Sigmoid colon (tissue), 7 donors: Measurements from ENCODE around the gene RDH12. TPM values are rescaled to one million over a fixed set of nuclear protein-coding genes. Genes with fewer than 3 reads are reported as not detected.
"Not testable (repeated sequence)": the region's sequence is repeated elsewhere in the genome, so short reads cannot be mapped to it uniquely, and the experiment has no call there.

Source experiments
- DNase-seq: peaks from one replicate; pipeline ENCODE4 v3.0.0-alpha.2; 2019
- H3K27ac ChIP-seq, 4 donors: fragments of 200-600 bp; sonication (generic); one replicate each; pipeline ENCODE4 v1.5.1; 2016 to 2019; ENCODE audit warnings: mild to moderate bottlenecking in 1 of 4
- H3K27me3 ChIP-seq, 3 donors: fragments of 200-600 bp; sonication (generic); one replicate each; pipeline ENCODE4 v1.5.1; 2019; ENCODE audit warnings: mild to moderate bottlenecking in 1 of 3
- H3K36me3 ChIP-seq, 4 donors: fragments of 200-600 bp; sonication (generic); one replicate each; pipeline ENCODE4 v1.5.1; 2016 to 2019
- H3K4me1 ChIP-seq, 4 donors: fragments of 200-600 bp; sonication (generic); one replicate each; pipeline ENCODE4 v1.5.1; 2017 to 2019
- H3K4me3 ChIP-seq, 4 donors: fragments of 200-600 bp; sonication (generic); one replicate each; pipeline ENCODE4 v1.5.1; 2017 to 2019; ENCODE audit warnings: mild to moderate bottlenecking in 2 of 4, moderate library complexity in 1 of 4
- H3K9me3 ChIP-seq, 4 donors: fragments of 200-600 bp in 3 of 4; sonication (generic) in 3 of 4; one replicate each; pipeline versions ENCODE4 v1.5.1 to v1.6.1; 2013 to 2019
- CTCF ChIP-seq, 4 experiments: fragments of 450-650 bp in 3 of 4; fragments of 200-600 bp in 1 of 4; IDR thresholded peaks; one replicate each; pipeline ENCODE4 v1.5.1; 2016 to 2019; ENCODE audit warnings: antibody characterized with exemption in 4 of 4, mild to moderate bottlenecking in 3 of 4, moderate library complexity in 2 of 4
- EP300 ChIP-seq, 4 donors: sonication (generic); formaldehyde crosslinking; IDR thresholded peaks; one replicate each; pipeline ENCODE4 v1.6.1; 2017; ENCODE audit warnings: antibody characterized with exemption in 4 of 4
- POLR2A ChIP-seq, 2 donors: fragments of 450-650 bp; IDR thresholded peaks; one replicate each; pipeline ENCODE4 v1.6.1; 2016; ENCODE audit warnings: antibody characterized with exemption in 2 of 2, mild to moderate bottlenecking in 2 of 2, moderate library complexity in 2 of 2
- POLR2AphosphoS5 ChIP-seq, 4 donors: sonication (generic); formaldehyde crosslinking; IDR thresholded peaks; one replicate each; pipeline ENCODE4 v1.6.1; 2017; ENCODE audit warnings: antibody characterized with exemption in 4 of 4
- WGBS, 2 donors: extraction: QIAGEN DNeasy Blood & Tissue Kit; methylation state at CpG; one replicate each; pipeline ENCODE4 v1.1.7; 2013; 5-methylcytosine and 5-hydroxymethylcytosine counted together
- intact Hi-C: fragments of 100-400 bp; cut with DNase I; formaldehyde crosslinking; loops from one replicate; pipeline ENCODE4 v1.15.1; 2023
- polyA plus RNA-seq, 3 donors: library from polyadenylated mRNA; stranded (reverse); fragments of 200-250 nt; gene quantifications; one replicate each; pipeline ENCODE4 v1.2.3, GENCODE V29; 2013
- total RNA-seq, 4 donors: library from RNA; depleted of rRNA; stranded (reverse); fragments of >200 nt; gene quantifications; one replicate each; pipeline ENCODE4 v1.1.0, GENCODE V29; 2016
- donor health status: healthy with polysubstance abuse.
- donor health status: Bipolar disorder and iron deficiency.
- donor health status: healthy.

The RDH12 gene
- total and polyA plus RNA-seq, 7 donors: 0.12 to 0.60 TPM; not detected in 5

GRCh38 chr14:67710209-67710608, 8.5 kb downstream of the RDH12 start:
- Histone ChIP-seq H3K4me1 (no peaks in the 10 kb centered on the region), H3K9me3 (no peaks in the 10 kb centered on the region), H3K27ac (no peak overlapping the region), H3K4me3 (no peak overlapping the region), H3K36me3 (no peaks in the 10 kb centered on the region), H3K27me3 (no peaks in the 10 kb centered on the region)
- DNase-seq: no peak
- 91 to 93% methylated on average over 2 of the region's 2 CpGs for WGBS, 2 donors
- intact Hi-C loops: no loop called here
- TF ChIP-seq POLR2A (IDR thresholded peaks at IDR 0.05): no peak
- TF ChIP-seq CTCF (IDR thresholded peaks at IDR 0.05): no peak
- no peak for TF ChIP-seq EP300 (IDR thresholded peaks at IDR 0.05)
- no peak for TF ChIP-seq POLR2AphosphoS5 (IDR thresholded peaks at IDR 0.05)

DNA sequence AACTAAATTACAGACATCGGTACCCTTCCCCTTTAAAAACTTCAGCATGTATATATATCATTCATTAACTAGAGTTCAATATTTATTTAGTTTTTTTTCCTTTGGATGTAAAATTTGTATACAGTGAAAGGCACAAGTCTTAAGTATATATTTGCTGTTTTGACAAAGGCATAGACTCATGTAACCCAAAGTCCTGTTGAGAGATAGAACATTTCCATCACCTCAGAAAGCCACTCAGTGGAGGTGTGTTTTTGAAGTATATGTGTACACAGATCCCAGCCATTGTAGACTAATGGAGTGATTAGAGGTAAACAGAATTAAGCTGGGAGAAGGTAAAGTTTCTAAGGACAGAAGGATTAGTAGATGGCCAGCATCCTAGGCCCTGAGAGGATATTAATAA, 15.4 kb downstream of the RDH12 start:
- no peak overlapping the region for H3K27ac ChIP-seq
- no peaks in the 10 kb centered on the region for H3K27me3 ChIP-seq
- 78 to 86% methylated on average over 1 of the region's 1 CpG for WGBS, 2 donors
- no peaks in the 10 kb centered on the region for H3K36me3 ChIP-seq
- TF ChIP-seq POLR2A (IDR thresholded peaks at IDR 0.05) (no peak), CTCF (IDR thresholded peaks at IDR 0.05) (no peak), EP300 (IDR thresholded peaks at IDR 0.05) (no peak), POLR2AphosphoS5 (IDR thresholded peaks at IDR 0.05) (no peak)
- no peaks in the 10 kb centered on the region for H3K9me3 ChIP-seq
- peaks cover 0 to 3% (median 2%) of the 10 kb centered on the region in 4 donors for H3K4me1 ChIP-seq
- no peak overlapping the region for H3K4me3 ChIP-seq
- intact Hi-C loops: no loop called here
- DNase-seq: no peak

DNA sequence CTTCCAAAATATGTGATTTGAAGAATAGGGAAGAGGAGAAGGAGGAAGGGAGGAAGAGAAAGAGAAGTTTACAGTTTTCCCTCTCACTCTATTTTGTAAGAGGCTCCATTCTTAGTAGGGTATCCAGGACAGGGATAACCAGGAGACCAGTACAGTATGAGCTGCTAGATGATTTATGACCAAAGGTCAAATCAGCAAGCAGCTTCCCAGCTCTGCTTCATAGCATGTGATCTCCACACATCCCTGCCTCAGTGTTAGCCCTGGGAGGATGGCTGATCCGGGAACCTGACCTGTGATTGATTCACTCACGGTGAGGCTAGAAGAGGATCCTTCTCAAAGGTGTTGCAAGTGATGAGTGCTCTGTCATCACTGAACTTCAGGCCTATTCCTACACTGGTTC, 16.6 kb downstream of the RDH12 start:
- 90% methylated on average over 2 of the region's 2 CpGs for WGBS, 2 donors
- Histone ChIP-seq H3K4me3 (no peak overlapping the region), H3K36me3 (no peaks in the 10 kb centered on the region), H3K27me3 (no peaks in the 10 kb centered on the region), H3K4me1 (peaks cover 0 to 12% (median 9%) of the 10 kb centered on the region in 4 donors), H3K9me3 (no peaks in the 10 kb centered on the region), H3K27ac (no peak overlapping the region)
- no peak for DNase-seq
- TF ChIP-seq CTCF (IDR thresholded peaks at IDR 0.05) (no peak), POLR2A (IDR thresholded peaks at IDR 0.05) (no peak), EP300 (IDR thresholded peaks at IDR 0.05) (no peak), POLR2AphosphoS5 (IDR thresholded peaks at IDR 0.05) (no peak)
- intact Hi-C loops: no loop called here

- intact Hi-C loops, H3K9me3 ChIP-seq, H3K27ac ChIP-seq, H3K4me3 ChIP-seq, DNase-seq, H3K36me3 ChIP-seq, H3K27me3 ChIP-seq: not testable (repeated sequence)
- 87 to 94% methylated on average over 3 of the region's 3 CpGs for WGBS, 2 donors
- H3K4me1 ChIP-seq: peaks cover 0 to 12% (median 9%) of the 10 kb centered on the region in 4 donors
Observed at GRCh38 chr14:67719385-67719784, 17.7 kb downstream of the RDH12 start.

GRCh38 chr14:67719866-67720265, 18.2 kb downstream of the RDH12 start:
- 33 to 62% methylated on average over 2 of the region's 2 CpGs for WGBS, 2 donors
- H3K4me3 ChIP-seq: no peak overlapping the region
- TF ChIP-seq POLR2A (IDR thresholded peaks at IDR 0.05): no peak
- TF ChIP-seq POLR2AphosphoS5 (IDR thresholded peaks at IDR 0.05): no peak
- TF ChIP-seq EP300 (IDR thresholded peaks at IDR 0.05): no peak
- TF ChIP-seq CTCF (IDR thresholded peaks at IDR 0.05): no peak
- H3K27me3 ChIP-seq: no peaks in the 10 kb centered on the region
- no peaks in the 10 kb centered on the region for H3K36me3 ChIP-seq
- peaks cover 0 to 12% (median 9%) of the 10 kb centered on the region in 4 donors for H3K4me1 ChIP-seq
- intact Hi-C loops: no loop called here
- H3K27ac ChIP-seq: no peak overlapping the region
- DNase-seq: no peak
- H3K9me3 ChIP-seq: no peaks in the 10 kb centered on the region
